Measurements from ENCODE around the gene CMIP.

CMIP gene

GRCh38 chr16:81553814-81554675, 109.4 kb downstream of the CMIP start:
- DNase-seq, result no peak

DNA sequence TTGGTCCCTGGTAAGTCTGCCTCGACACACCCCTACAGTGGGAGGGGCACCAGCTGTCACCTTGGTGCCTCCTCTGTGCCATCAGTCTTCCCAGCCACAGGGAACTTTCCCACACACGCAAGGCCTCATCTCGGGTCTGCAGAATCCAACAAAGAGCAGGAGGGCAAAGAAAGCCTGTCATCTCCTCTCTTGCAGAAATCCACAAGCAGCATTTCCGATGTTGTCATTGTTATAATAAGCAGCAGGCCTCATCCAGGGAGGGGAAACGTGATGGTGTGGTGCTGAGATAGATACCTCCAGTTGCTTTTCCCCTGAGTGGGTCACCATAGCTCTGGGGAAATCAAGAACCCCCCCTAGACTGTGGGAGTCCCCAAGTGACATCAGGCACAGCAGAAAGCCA, 110.4 kb downstream of the CMIP start:
- DNase-seq, result no peak

DNA sequence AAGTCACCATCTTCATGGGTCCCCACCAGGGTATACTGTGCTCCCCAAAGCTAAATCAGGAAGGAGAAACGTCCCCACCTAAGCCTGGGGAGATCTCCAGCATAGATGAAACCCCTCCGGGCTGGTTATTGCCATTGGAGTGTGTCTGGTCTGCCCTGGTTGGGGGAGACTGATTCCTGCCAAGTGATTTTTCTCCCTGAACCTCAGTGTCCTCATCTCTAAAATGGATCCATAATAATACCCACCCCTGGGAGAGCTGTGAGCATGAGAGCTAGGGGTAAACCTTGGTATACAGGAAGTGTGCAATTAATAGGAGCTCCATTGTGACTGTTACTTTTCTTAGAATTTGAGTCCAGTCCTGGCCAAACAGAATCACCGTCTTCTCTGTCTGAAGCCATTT, 111.1 kb downstream of the CMIP start:
- DNase-seq, result no peak

- no peak for DNase-seq
Measured at GRCh38 chr16:81556715-81557284, 112.2 kb downstream of the CMIP start.

GRCh38 chr16:81558077-81558443, 113.5 kb downstream of the CMIP start:
- no peak for DNase-seq

GRCh38 chr16:81558444-81559175, 114.0 kb downstream of the CMIP start:
- no peak for DNase-seq

DNA sequence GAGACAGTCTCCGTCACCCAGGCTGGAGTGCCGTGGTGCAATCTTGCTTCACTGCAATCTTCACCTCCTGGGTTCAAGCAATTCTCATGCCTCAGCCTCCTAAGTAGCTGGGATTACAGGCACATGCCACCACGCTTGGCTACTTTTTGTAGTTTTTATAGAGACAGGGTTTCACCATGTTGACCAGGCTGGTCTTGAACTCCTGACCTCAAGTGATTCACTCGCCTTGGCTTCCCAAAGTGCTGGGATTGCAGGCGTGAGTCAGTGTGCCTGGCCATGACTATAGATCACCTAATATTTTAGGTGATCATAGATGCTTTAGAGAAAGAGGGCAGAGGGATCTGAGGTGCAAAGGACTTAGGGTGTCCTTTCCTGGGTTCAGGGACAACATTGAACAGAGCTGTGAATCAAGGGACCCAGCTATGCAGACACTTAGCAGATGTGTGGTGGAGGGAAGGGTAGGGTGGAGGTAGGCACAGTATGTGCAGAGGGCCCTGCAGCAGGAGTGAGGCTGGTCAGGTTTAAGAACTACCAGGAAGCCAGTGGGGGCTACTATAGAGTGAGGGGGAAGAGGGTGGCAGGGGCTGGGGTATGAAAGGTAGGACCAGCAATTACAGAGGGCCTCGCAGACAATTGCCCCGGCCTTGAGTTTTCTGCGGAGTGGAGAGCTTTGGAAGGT, 116.5 kb downstream of the CMIP start:
- no peak for DNase-seq

GRCh38 chr16:81562174-81562849, 117.7 kb downstream of the CMIP start:
- DNase-seq, result no peak

- no peak for DNase-seq
Measured at GRCh38 chr16:81562926-81563325, 118.3 kb downstream of the CMIP start.

- DNase-seq, result no peak
Measured at GRCh38 chr16:81564421-81564911, 119.9 kb downstream of the CMIP start.

- DNase-seq, result no peak
Measured at GRCh38 chr16:81565321-81566028, 120.9 kb downstream of the CMIP start.

GRCh38 chr16:81566086-81567007, 121.7 kb downstream of the CMIP start:
- DNase-seq, result no peak

- no peak for DNase-seq
Measured at GRCh38 chr16:81567087-81567486, 122.5 kb downstream of the CMIP start.

DNA sequence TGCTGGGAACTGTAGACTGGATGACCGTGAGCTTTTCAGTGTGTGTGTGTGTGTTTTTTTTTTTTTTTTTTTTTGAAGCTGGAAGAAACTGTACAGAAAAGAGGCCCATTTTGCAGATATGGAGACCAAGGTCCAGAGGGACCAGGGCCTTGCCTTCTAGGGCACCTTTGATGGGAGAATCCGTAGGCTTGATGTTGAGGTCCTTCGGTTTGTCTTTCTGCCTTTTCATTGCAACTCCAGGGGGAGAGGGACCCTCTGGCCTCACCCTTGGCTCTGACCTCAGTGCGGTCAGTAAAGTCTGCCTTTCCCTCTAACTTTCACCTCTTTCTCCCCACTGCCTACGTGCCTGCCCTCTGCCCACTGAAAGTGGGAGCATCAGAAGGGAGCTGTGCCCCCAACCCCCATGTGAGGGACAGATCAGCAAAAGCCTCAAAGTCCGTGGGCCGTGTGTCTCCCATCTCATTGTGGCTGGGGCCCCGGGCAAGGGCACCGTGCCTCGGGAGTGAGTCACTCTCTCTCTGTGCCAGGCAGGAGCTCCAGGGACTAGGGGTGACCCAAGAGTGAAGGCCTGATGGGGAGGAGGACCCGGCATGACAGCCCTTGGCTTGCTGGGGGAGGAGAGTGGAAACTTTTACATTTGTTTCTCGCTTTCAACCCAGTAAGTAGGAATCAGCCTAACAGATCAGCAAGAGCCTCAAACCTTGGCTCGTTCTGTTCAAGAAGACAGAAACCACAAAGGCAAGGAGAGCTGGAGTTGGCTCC, 123.6 kb downstream of the CMIP start:
- peak; percentile 15 for DNase-seq

DNA sequence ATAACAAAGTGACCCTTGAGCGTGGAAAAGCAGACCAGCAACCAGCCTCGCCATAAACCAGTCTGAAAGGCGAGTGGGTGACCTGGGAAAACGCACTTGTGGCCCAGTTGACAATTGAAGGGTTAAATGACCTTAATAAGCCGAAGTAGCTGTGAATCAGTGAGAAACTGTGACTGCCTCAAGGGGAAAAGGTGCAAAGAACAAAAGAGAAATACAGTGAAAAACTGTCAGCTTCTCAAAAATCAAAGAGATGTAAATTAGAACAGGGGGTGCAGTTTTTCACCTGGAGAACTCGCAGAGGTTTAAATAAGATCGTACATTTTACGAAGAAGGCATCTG, 124.1 kb downstream of the CMIP start:
- no peak for DNase-seq

DNA sequence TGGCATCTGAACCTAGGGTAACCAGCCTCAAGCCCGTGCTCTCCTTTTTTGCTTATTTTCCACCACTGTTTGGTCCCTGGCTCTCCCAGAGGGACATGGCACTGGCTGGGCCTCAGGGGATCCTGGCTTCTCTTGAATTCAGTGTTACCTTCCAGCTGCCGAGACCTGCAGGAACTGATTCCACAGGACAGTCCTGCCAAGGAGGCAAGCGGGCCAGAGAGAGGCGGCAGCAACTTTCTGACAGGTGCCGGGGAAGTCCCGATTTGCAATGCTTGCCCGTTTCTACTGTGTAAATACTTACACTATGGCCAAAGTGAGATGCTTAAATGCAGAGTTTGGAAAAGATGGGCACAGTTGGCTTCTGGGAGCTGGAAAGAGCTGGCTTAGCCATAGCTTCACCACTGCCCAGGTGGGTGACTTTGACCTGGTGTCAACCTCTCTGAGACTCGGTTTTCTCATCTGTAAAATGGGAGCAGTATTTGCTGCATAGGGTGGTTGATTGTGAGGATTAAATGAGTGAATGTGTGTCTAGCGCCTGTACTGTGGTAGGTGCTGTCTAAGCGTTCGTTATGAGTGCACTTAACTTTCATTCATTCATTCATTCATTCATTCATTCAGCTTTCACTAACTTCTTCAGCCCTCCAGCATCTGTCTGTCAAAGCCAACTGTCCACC, 124.9 kb downstream of the CMIP start:
- DNase-seq, result no peak

DNA sequence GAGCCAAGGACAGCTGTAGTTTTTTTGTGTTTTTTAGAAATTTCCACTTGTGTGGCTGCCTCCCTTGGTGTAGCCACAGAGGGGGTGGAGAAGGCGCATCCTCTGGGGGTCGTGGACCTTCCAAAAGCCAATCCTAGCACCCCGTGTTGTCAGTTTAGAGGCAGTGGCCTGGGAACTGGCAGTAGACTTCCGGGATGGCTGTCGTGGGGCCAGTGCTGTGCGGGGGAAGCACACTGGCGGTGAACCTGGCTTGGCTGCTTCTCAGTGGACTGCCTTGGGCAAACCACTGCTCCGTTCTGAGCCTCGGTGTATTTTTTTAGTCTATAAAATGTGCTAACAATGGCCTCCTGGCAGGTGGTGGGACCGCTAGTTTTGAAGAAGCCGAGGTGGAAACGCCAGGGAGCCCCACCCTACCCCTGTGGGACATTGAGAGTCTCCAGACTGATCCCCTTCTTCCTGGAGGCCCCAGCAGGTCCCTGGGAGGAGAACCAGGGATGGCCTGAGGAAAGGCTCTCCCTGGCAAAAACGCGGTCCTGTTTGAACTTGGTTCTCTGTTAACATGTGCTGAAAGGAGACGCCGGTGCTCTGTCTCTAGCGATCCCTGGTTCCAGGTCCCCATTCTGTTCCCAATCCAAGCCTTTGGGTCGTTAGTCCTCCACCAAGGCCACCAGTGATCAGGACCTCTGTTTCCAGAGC, 125.7 kb downstream of the CMIP start:
- DNase-seq, result no peak

- DNase-seq, result no peak
Measured at GRCh38 chr16:81571175-81571574, 126.6 kb downstream of the CMIP start.
